ENCODE measurements around the gene LAMA5.

LAMA5 gene

GRCh38 chr20:62369815-62370114 is 2.7 kb upstream of the LAMA5 start:
- no peak for DNase-seq (ENCODE audit: low spot score)

GRCh38 chr20:62368976-62369814 is 2.1 kb upstream of the LAMA5 start:
- DNase-seq (ENCODE audit: low spot score) = no peak

- DNase-seq (ENCODE audit: low spot score) = no peak
Observed at GRCh38 chr20:62368392-62368975, 1.4 kb upstream of the LAMA5 start.

GRCh38 chr20:62367633-62368391 is 700 bp upstream of the LAMA5 start:
- no peak for DNase-seq (ENCODE audit: low spot score)

- DNase-seq (ENCODE audit: low spot score) = no peak
Observed at GRCh38 chr20:62366370-62367135, 559 bp downstream of the LAMA5 start.

GRCh38 chr20:62365814-62366369 is 1.2 kb downstream of the LAMA5 start:
- DNase-seq (ENCODE audit: low spot score) = no peak

GRCh38 chr20:62364911-62365736 is 2.0 kb downstream of the LAMA5 start:
- no peak for DNase-seq (ENCODE audit: low spot score)

GRCh38 chr20:62363920-62364851 is 2.9 kb downstream of the LAMA5 start:
- no peak for DNase-seq (ENCODE audit: low spot score)

GRCh38 chr20:62362991-62363919 is 3.9 kb downstream of the LAMA5 start:
- DNase-seq (ENCODE audit: low spot score) = no peak

- no peak for DNase-seq (ENCODE audit: low spot score)
Observed at GRCh38 chr20:62362590-62362940, 4.5 kb downstream of the LAMA5 start.

- DNase-seq (ENCODE audit: low spot score) = no peak
Observed at GRCh38 chr20:62361799-62362589, 5.1 kb downstream of the LAMA5 start.

- no peak for DNase-seq (ENCODE audit: low spot score)
Observed at GRCh38 chr20:62360854-62361798, 6.0 kb downstream of the LAMA5 start.

GRCh38 chr20:62359491-62360121 is 7.5 kb downstream of the LAMA5 start:
- no peak for DNase-seq (ENCODE audit: low spot score)

GRCh38 chr20:62359043-62359490 is 8.0 kb downstream of the LAMA5 start:
- DNase-seq (ENCODE audit: low spot score) = no peak

- no peak for DNase-seq (ENCODE audit: low spot score)
Observed at GRCh38 chr20:62358171-62359042, 8.7 kb downstream of the LAMA5 start.

Measured in CD4-positive, alpha-beta T cell treated with Interleukin-15 for 4 hours (primary cell).